Tibial nerve (tissue), 4 donors: Measurements from ENCODE around the gene UQCR10. TPM values are rescaled to one million over a fixed set of nuclear protein-coding genes. Genes with fewer than 3 reads are reported as not detected.

Experiments used
- DNase-seq, 2 donors: peaks; one replicate each; pipeline ENCODE4 v3.0.0-alpha.2; 2019; ENCODE audit warnings: low spot score in 2 of 2
- H3K27ac ChIP-seq, 4 donors: fragments of 200-600 bp; sonication (generic) in 3 of 4; one replicate each; pipeline ENCODE4 v1.5.1; 2017 to 2019; ENCODE audit warnings: mild to moderate bottlenecking in 1 of 4
- H3K27me3 ChIP-seq, 2 donors: fragments of 200-600 bp; sonication (generic) in 1 of 2; one replicate each; pipeline versions ENCODE4 v1.5.1 to v1.6.0; 2017 to 2019
- H3K36me3 ChIP-seq, 3 donors: fragments of 200-600 bp; sonication (generic); one replicate each; pipeline ENCODE4 v1.5.1; 2018 to 2019
- H3K4me1 ChIP-seq, 4 donors: fragments of 200-600 bp; sonication (generic) in 3 of 4; one replicate each; pipeline ENCODE4 v1.5.1; 2017 to 2019
- H3K4me3 ChIP-seq, 4 donors: fragments of 200-600 bp; sonication (generic) in 3 of 4; one replicate each; pipeline ENCODE4 v1.5.1; 2017 to 2019; ENCODE audit warnings: mild to moderate bottlenecking in 1 of 4, moderate library complexity in 1 of 4
- H3K9me3 ChIP-seq, 4 donors: fragments of 200-600 bp; sonication (generic) in 3 of 4; one replicate each; pipeline ENCODE4 v1.5.1; 2017 to 2019
- CTCF ChIP-seq, 5 experiments: fragments of 200-600 bp in 3 of 5; fragments of 450-650 bp in 2 of 5; sonication (generic) in 3 of 5; IDR thresholded peaks; one replicate each; pipeline ENCODE4 v1.5.1; 2016 to 2019; ENCODE audit warnings: antibody characterized with exemption in 5 of 5, mild to moderate bottlenecking in 3 of 5, moderate library complexity in 2 of 5
- EP300 ChIP-seq, 2 donors: sonication (generic); formaldehyde crosslinking; IDR thresholded peaks; one replicate each; pipeline ENCODE4 v1.6.1; 2017; ENCODE audit warnings: antibody characterized with exemption in 2 of 2, mild to moderate bottlenecking in 1 of 2
- POLR2A ChIP-seq, 2 donors: fragments of 450-650 bp; IDR thresholded peaks; one replicate each; pipeline ENCODE4 v1.6.1; 2017; ENCODE audit warnings: antibody characterized with exemption in 2 of 2, mild to moderate bottlenecking in 2 of 2, moderate library complexity in 2 of 2
- WGBS, 2 donors: methylation state at CpG; one replicate each; pipeline ENCODE4 v1.1.5; 2018; 5-methylcytosine and 5-hydroxymethylcytosine counted together
- total RNA-seq, 4 donors: library from RNA; depleted of rRNA; stranded (reverse); fragments of >200 nt; gene quantifications; one replicate each; pipeline ENCODE4 v1.1.0, GENCODE V29; 2016

UQCR10 gene
- total RNA-seq = 10 to 100 TPM; 30.4 to 56.7 (median 35.5) TPM

GRCh38 chr22:29767171-29768051, at the start of gene UQCR10:
Gene UQCR10, plus strand, starts transcription at chr22:29767369. Its CDS starts 30 bp downstream, at chr22:29767399.
- DNase-seq = peak; percentile 86 to 91
- H3K27me3 ChIP-seq = no peaks in the 10 kb centered on the region
- H3K9me3 ChIP-seq = no peaks in the 10 kb centered on the region
- H3K36me3 ChIP-seq = peaks cover 0 to 29% (median 7%) of the 10 kb centered on the region in 3 donors
- H3K4me1 ChIP-seq = peaks cover 0 to 42% (median 24%) of the 10 kb centered on the region in 4 donors
- peak in 1 of 2 donors; percentile 92 for TF ChIP-seq EP300 (IDR thresholded peaks at IDR 0.05)
- TF ChIP-seq POLR2A (IDR thresholded peaks at IDR 0.05) = peak; percentile 29 to 44
- TF ChIP-seq CTCF (IDR thresholded peaks at IDR 0.05) = no peak
- peak within 1 kb of the TSS; percentile 88 to 98 (median 94) for H3K4me3 ChIP-seq
- 0 to 1% methylated on average over 46 of the region's 46 CpGs for WGBS, 2 donors
- H3K27ac ChIP-seq = peak within 1 kb of the TSS; percentile 77 to 96 (median 88)

GRCh38 chr22:29717789-29718188, 49.4 kb upstream of the UQCR10 start:
- no peak overlapping the region for H3K4me3 ChIP-seq
- H3K27ac ChIP-seq = no peak overlapping the region
- DNase-seq = no peak
- H3K27me3 ChIP-seq = peaks cover 0 to 61% of the 10 kb centered on the region in 2 donors
- no peaks in the 10 kb centered on the region for H3K9me3 ChIP-seq
- H3K36me3 ChIP-seq = no peaks in the 10 kb centered on the region
- TF ChIP-seq EP300 (IDR thresholded peaks at IDR 0.05) (no peak), CTCF (IDR thresholded peaks at IDR 0.05) (no peak), POLR2A (IDR thresholded peaks at IDR 0.05) (no peak)
- WGBS, 2 donors = 81 to 94% methylated on average over 11 of the region's 11 CpGs
- H3K4me1 ChIP-seq = peaks cover 0 to 18% (median 5%) of the 10 kb centered on the region in 4 donors

- Histone ChIP-seq H3K4me3 (peak overlapping the region in 1 of 4 donors; percentile 37), H3K27ac (no peak overlapping the region), H3K36me3 (no peaks in the 10 kb centered on the region), H3K9me3 (no peaks in the 10 kb centered on the region), H3K4me1 (peaks cover 0 to 18% (median 5%) of the 10 kb centered on the region in 4 donors), H3K27me3 (peaks cover 0 to 55% of the 10 kb centered on the region in 2 donors)
- WGBS, 2 donors = 47 to 53% methylated on average over 18 to 24 of the region's 24 CpGs
- TF ChIP-seq CTCF (IDR thresholded peaks at IDR 0.05) = no peak
- TF ChIP-seq EP300 (IDR thresholded peaks at IDR 0.05) = no peak
- no peak for TF ChIP-seq POLR2A (IDR thresholded peaks at IDR 0.05)
- DNase-seq = no peak
Measured at GRCh38 chr22:29718949-29719898, 47.9 kb upstream of the UQCR10 start.

GRCh38 chr22:29719899-29720645, 47.1 kb upstream of the UQCR10 start, which contains the start of gene CABP7:
Gene CABP7, plus strand, starts transcription at chr22:29720003. Its CDS starts 422 bp downstream, at chr22:29720425.
- H3K4me3 ChIP-seq = peak within 1 kb of the TSS in 1 of 4 donors; percentile 37
- H3K9me3 ChIP-seq = no peaks in the 10 kb centered on the region
- no peak within 1 kb of the TSS for H3K27ac ChIP-seq
- H3K4me1 ChIP-seq = peaks cover 0 to 18% (median 5%) of the 10 kb centered on the region in 4 donors
- peaks cover 0 to 47% of the 10 kb centered on the region in 2 donors for H3K27me3 ChIP-seq
- no peak for TF ChIP-seq CTCF (IDR thresholded peaks at IDR 0.05)
- no peak for TF ChIP-seq EP300 (IDR thresholded peaks at IDR 0.05)
- TF ChIP-seq POLR2A (IDR thresholded peaks at IDR 0.05) = no peak
- 1 to 4% methylated on average over 19 to 34 of the region's 115 CpGs for WGBS, 2 donors
- no peak for DNase-seq
- no peaks in the 10 kb centered on the region for H3K36me3 ChIP-seq
